K562 (cell line): ENCODE results near the gene CDK9. TPM values are rescaled to one million over a fixed set of nuclear protein-coding genes. Genes with fewer than 3 reads are reported as not detected.

ENCODE experiments used
- ATAC-seq: fragments of 200-7000 bp; cut with Tn5 transposase; 3 replicates; pipeline ENCODE4 v1.9.1; 2020; ENCODE audit warnings: moderate library complexity
- BruUV-seq: library from RNA; stranded (reverse); fragments of 400-500 nt; replicated peaks from 2 replicates; lab custom pipeline; 2021; lab: Mats Ljungman, UMichigan
- CTCF ChIA-PET: fragments of 300-600 bp; formaldehyde crosslinking; extraction: SDS; loops from one replicate; lab custom pipeline; 2021; ENCODE audit warnings: low intra/inter-chr PET ratio; lab: Yijun Ruan, JAX
- POLR2A ChIA-PET: fragments of 300-600, 350-650 bp; sonication (Branson Sonifier 250); formaldehyde crosslinking; extraction: SDS; loops from one replicate; lab custom pipeline; 2021; ENCODE audit warnings: antibody characterized with exemption, inconsistent platforms; lab: Yijun Ruan, JAX
- DNase-seq, 4 experiments: peaks; one replicate each; pipeline versions ENCODE4 v3.0.0 to v3.0.0-alpha.2; 2011 to 2018; ENCODE audit warnings: low spot score in 3 of 4, mixed read lengths in 3 of 4; ENCODE audit errors: extremely low read depth in 1 of 4
- FAIRE-seq: peaks from 2 replicates; lab custom pipeline; 2011; peaks lifted over from hg19 to GRCh38; lab: Jason Lieb, UNC
- H2AFZ ChIP-seq: 2 replicates; pipeline ENCODE4 v1.6.0; 2011; ENCODE audit warnings: low read depth, low read length, control low read depth, inconsistent platforms
- H3K27ac ChIP-seq: fragments of 200-600 bp; 3 replicates; pipeline ENCODE4 v1.8.0; 2011; ENCODE audit warnings: low read depth, mild to moderate bottlenecking, control low read depth, inconsistent platforms, low read length, moderate library complexity, mixed read lengths; ENCODE audit errors: extremely low read depth
- H3K27me3 ChIP-seq, 2 experiments: fragments of 300-600 bp in 1 of 2; 2 replicates in 1 of 2; 3 replicates in 1 of 2; pipeline versions ENCODE4 v1.6.0 to v1.8.0; 2011; ENCODE audit warnings: inconsistent platforms in 2 of 2, low read length in 2 of 2, mild to moderate bottlenecking in 1 of 2, mixed read lengths in 1 of 2, moderate library complexity in 1 of 2; ENCODE audit not compliant: control insufficient read depth in 2 of 2, insufficient read depth in 2 of 2
- H3K36me3 ChIP-seq: fragments of 300-600 bp; 3 replicates; pipeline ENCODE4 v1.8.0; 2011; ENCODE audit warnings: mild to moderate bottlenecking, low read length, inconsistent platforms; ENCODE audit not compliant: control insufficient read depth, insufficient read depth
- H3K4me1 ChIP-seq, 2 experiments: fragments of 200-600 bp in 1 of 2; replicated peaks in 1 of 2; 2 replicates in 1 of 2; 3 replicates in 1 of 2; pipeline versions ENCODE4 v1.5.1 to v1.8.0; 2011; ENCODE audit warnings: inconsistent platforms in 2 of 2, low read length in 2 of 2, mild to moderate bottlenecking in 1 of 2, mixed read lengths in 1 of 2, moderate library complexity in 1 of 2; ENCODE audit not compliant: control insufficient read depth in 2 of 2, insufficient read depth in 2 of 2
- H3K4me2 ChIP-seq: 2 replicates; pipeline ENCODE4 v1.6.1; 2011; ENCODE audit warnings: low read length, control low read depth, inconsistent platforms, mixed read lengths; ENCODE audit not compliant: insufficient read depth
- H3K4me3 ChIP-seq: fragments of 200-600 bp; sonication (generic), shearing (Covaris generic); 2 replicates; pipeline ENCODE4 v1.5.1; 2016; ENCODE audit warnings: control low read depth, inconsistent platforms
- H3K79me2 ChIP-seq: fragments of 200-600 bp; 3 replicates; pipeline ENCODE4 v1.8.0; 2011; ENCODE audit warnings: low read length, inconsistent platforms; ENCODE audit not compliant: control insufficient read depth, insufficient read depth
- H3K9ac ChIP-seq, 2 experiments: 2 replicates each; pipeline versions ENCODE4 v1.6.0 to v1.6.1; 2011; ENCODE audit warnings: low read depth in 2 of 2, low read length in 2 of 2, control low read depth in 1 of 2, inconsistent platforms in 1 of 2, mild to moderate bottlenecking in 1 of 2, mixed read lengths in 1 of 2; ENCODE audit not compliant: insufficient read depth in 1 of 2
- H3K9me1 ChIP-seq: one replicate; pipeline ENCODE4 v1.6.0; 2011; ENCODE audit warnings: inconsistent platforms, mild to moderate bottlenecking, low read length, moderate library complexity; ENCODE audit not compliant: control insufficient read depth, insufficient read depth
- H3K9me3 ChIP-seq: replicated peaks from 2 replicates; pipeline ENCODE4 v1.5.1; 2011; ENCODE audit warnings: low read depth, low read length, inconsistent platforms; ENCODE audit not compliant: control insufficient read depth, insufficient read depth
- H4K20me1 ChIP-seq: replicated peaks from 2 replicates; pipeline ENCODE4 v1.6.1; 2011; ENCODE audit warnings: low read length, inconsistent platforms, mixed read lengths; ENCODE audit not compliant: control insufficient read depth, insufficient read depth
- BCOR ChIP-seq: fragments of 450-650 bp; IDR thresholded peaks from 2 replicates; pipeline ENCODE4 v1.6.1; 2016
- CBFA2T3 ChIP-seq: fragments of 450-650 bp; IDR thresholded peaks from 2 replicates; pipeline ENCODE4 v1.6.1; 2017
- DMBX1 ChIP-seq: fragments of 250-450 bp; sonication (Bioruptor Pico); IDR thresholded peaks from 2 replicates; pipeline ENCODE4 v1.8.0; 2022; ENCODE audit warnings: inconsistent platforms, mild to moderate bottlenecking, moderate library complexity, borderline replicate concordance
- EGR1 ChIP-seq: fragments of 450-650 bp; conservative IDR thresholded peaks from 2 replicates; pipeline ENCODE4 v1.6.1; 2017; ENCODE audit warnings: mild to moderate bottlenecking
- ETS2 ChIP-seq: IDR thresholded peaks from 2 replicates; pipeline ENCODE4 v1.6.1; 2016; ENCODE audit warnings: borderline replicate concordance, missing genetic modification characterization, mild to moderate bottlenecking, moderate library complexity, missing compliant biosample characterization; ENCODE audit not compliant: poor library complexity, severe bottlenecking
- GTF2E2 ChIP-seq: fragments of 200-800 bp; sonication (Bioruptor generic); IDR thresholded peaks from 2 replicates; pipeline ENCODE4 v1.6.1; 2016; ENCODE audit warnings: missing genetic modification characterization, missing compliant biosample characterization
- HSF4 ChIP-seq: fragments of 250-450 bp; sonication (Bioruptor Pico); IDR thresholded peaks from 2 replicates; pipeline ENCODE4 v2.1.2; 2022; ENCODE audit warnings: mild to moderate bottlenecking, moderate library complexity, borderline replicate concordance
- MBD2 ChIP-seq: sonication (generic); IDR thresholded peaks from 2 replicates; pipeline ENCODE4 v1.6.1; 2016; ENCODE audit warnings: low read depth, borderline replicate concordance
- POLR2AphosphoS5 ChIP-seq: IDR thresholded peaks from 2 replicates; pipeline ENCODE4 v1.6.1; 2011; ENCODE audit warnings: mild to moderate bottlenecking, low read depth, low read length, moderate library complexity; ENCODE audit not compliant: control insufficient read depth, insufficient read depth
- ZFP36 ChIP-seq: fragments of 150-350 bp; IDR thresholded peaks from 2 replicates; pipeline ENCODE4 v1.6.1; 2018; ENCODE audit warnings: low read length, low read depth; ENCODE audit not compliant: partially characterized antibody
- ZNF444 ChIP-seq: fragments of 250-450 bp; sonication (Bioruptor Pico); IDR thresholded peaks from 2 replicates; pipeline ENCODE4 v1.4.0; 2020; ENCODE audit warnings: mild to moderate bottlenecking, moderate library complexity
- WGBS: fragments of 100-300 bp; shearing (Covaris generic); methylation state at CpG from one replicate; pipeline ENCODE4 v1.1.6; 2016; ENCODE audit warnings: low coverage, mixed read lengths; ENCODE audit not compliant: insufficient coverage; ENCODE audit errors: missing lambda C conversion rate; 5-methylcytosine and 5-hydroxymethylcytosine counted together
- in situ Hi-C: fragments of 300-500 bp; cut with MboI; formaldehyde crosslinking; loops from 4 replicates; pipeline ENCODE4 v1.15.0; 2018; ENCODE audit warnings: inconsistent platforms, mixed read lengths
- intact Hi-C: fragments of 100-400 bp; cut with micrococcal nuclease; formaldehyde crosslinking; loops from 2 replicates; pipeline ENCODE4 v1.14.2; 2022
- polyA plus RNA-seq, 8 experiments: library from polyadenylated mRNA; depleted of rRNA in 4 of 8; stranded (reverse) in 5 of 8; unstranded in 3 of 8; fragments of >200 nt; fragmentation: Nextera tagmentation in 2 of 8; fragmentation: Illumina TruSeq in 1 of 8; extraction: Ambion mirVana in 2 of 8; extraction: Trizol in 1 of 8; gene quantifications; 2 replicates each; pipeline versions ENCODE4 v1.2.1 to v1.2.3, GENCODE V29; 2011 to 2014; ENCODE audit warnings: inconsistent platforms in 1 of 8, missing spikeins in 1 of 8
- total RNA-seq, 7 experiments: library from RNA; depleted of rRNA in 6 of 7; stranded (reverse); fragments of >200 nt in 6 of 7; fragmentation: Illumina TruSeq in 2 of 7; extraction: Trizol in 2 of 7; gene quantifications; 2 replicates each; pipeline versions ENCODE4 v1.2.1 to v1.2.3, GENCODE V29; 2011 to 2021; ENCODE audit warnings: low replicate concordance in 1 of 7
- TF ChIP-seq, protein P1 (sequence below): sonication (generic); formaldehyde crosslinking; IDR thresholded peaks from 2 replicates; pipeline ENCODE4 v1.9.0; 2022; ENCODE audit warnings: mild to moderate bottlenecking, missing genetic modification reagents
- TF ChIP-seq, protein P2 (sequence below): fragments of 250-450 bp; sonication (Bioruptor Pico); IDR thresholded peaks from 2 replicates; pipeline ENCODE4 v1.4.0; 2020; ENCODE audit warnings: borderline replicate concordance

Gene CDK9
- total and polyA plus RNA-seq, 9 of the 15 experiments (the other 6 are each of a cell fraction or from before 2014, with no cell fraction given): 4.2 to 78.6 (median 33.0) TPM

DNA sequence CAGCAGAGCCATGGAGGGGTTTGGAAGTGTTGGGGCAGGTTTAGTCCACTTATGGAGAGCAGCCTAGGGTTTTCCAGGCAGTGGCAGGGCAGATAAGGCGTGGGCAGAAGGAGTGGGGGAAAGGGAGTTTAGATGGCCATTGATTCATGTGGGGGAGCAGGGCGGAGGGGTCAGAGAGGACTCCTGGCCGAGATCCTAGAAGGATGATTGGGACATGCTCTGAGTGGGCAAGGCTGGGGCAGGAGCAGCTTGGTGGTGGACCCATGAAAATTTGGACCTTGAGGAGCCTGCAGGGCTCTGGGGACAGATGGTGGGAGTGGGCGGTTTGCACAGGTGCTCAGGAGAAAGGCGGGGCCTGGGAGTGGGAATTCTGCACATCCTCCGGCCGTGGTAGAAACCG is 32.7 kb upstream of the CDK9 start:
- Histone ChIP-seq H3K4me3 (no peak overlapping the region), H3K9ac (no peak overlapping the region), H3K9me1 (no peaks in the 10 kb centered on the region), H3K36me3 (no peaks in the 10 kb centered on the region)
- WGBS: 8% methylated on average over 8 of the region's 8 CpGs
- ChIA-PET POLR2A (interaction anchor here (0.5 to 1.6 kb wide), 2 partner anchors 8 to 1256 kb away, joined by 3 to 6 read pairs; no protein-coding TSS in a partner anchor), CTCF (no interaction called here)
- no peak for FAIRE-seq
- intact Hi-C loops: no loop called here
- no peak for ATAC-seq
- TF ChIP-seq EGR1 (peak; percentile 36; the same call in 1 of the 2 replicates), DMBX1 (CRISPR knock-in tag) (no peak), BCOR (no peak), CBFA2T3 (peak; percentile 18; the same call in 1 of the 2 replicates), ETS2 (no peak), ZNF444 (CRISPR knock-in tag) (no peak)
- TF ChIP-seq, all 486 proteins: peak for 2
- DNase-seq: no peak
- Histone ChIP-seq H2AFZ (no peak overlapping the region), H3K79me2 (no peaks in the 10 kb centered on the region), H3K27me3 (peaks cover 3 to 46% of the 10 kb centered on the region in 2 experiments; a peak in 3 of 5 replicates), H3K4me1 (peaks cover 0 to 22% of the 10 kb centered on the region in 2 experiments; a peak in 2 of 5 replicates), H3K4me2 (no peak overlapping the region), H3K27ac (no peak overlapping the region), H3K9me3 (no peaks in the 10 kb centered on the region), H4K20me1 (peaks cover 23% of the 10 kb centered on the region)
- in situ Hi-C loops: loop anchor here (25.0 kb wide), 1 partner anchor 609 kb away; the partner anchor contains the start of gene URM1
- BruUV-seq: no TSS peak

DNA sequence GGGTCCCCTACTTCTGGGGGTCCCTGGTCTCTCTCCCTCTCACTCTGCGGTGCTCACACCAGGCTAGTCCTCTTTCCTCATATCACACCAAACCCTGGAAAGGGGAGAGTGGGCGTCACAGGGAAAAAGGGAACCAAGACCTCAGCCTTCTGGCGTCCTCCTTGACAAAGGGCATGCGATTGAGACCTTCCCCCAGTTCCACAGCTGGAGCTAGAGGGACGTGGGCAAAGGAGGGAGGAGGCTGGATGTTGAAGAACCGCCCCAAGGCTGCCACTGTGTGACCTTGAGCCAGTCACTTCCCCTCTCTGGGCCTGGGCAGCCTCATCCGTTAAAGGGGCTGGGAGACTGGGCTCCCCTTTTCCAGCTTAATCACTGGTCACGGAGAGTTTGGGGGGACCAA is 32.2 kb upstream of the CDK9 start:
- TF ChIP-seq POLR2AphosphoS5 (no peak), MBD2 (no peak), GTF2E2 (tag) (no peak), ZFP36 (peak; percentile 36), HSF4 (CRISPR knock-in tag) (no peak)
- TF ChIP-seq, protein P1, sequence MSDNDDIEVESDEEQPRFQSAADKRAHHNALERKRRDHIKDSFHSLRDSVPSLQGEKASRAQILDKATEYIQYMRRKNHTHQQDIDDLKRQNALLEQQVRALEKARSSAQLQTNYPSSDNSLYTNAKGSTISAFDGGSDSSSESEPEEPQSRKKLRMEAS (CRISPR knock-in tag): 0 out of 2 replicates have a peak, but pooled peaks have one; percentile 14
- TF ChIP-seq, protein P2, sequence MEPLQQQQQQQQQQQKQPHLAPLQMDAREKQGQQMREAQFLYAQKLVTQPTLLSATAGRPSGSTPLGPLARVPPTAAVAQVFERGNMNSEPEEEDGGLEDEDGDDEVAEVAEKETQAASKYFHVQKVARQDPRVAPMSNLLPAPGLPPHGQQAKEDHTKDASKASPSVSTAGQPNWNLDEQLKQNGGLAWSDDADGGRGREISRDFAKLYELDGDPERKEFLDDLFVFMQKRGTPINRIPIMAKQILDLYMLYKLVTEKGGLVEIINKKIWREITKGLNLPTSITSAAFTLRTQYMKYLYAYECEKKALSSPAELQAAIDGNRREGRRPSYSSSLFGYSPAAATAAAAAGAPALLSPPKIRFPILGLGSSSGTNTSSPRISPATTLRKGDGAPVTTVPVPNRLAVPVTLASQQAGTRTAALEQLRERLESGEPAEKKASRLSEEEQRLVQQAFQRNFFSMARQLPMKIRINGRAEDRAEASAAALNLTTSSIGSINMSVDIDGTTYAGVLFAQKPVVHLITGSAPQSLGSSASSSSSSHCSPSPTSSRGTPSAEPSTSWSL (CRISPR knock-in tag): no peak
- DNase-seq: no peak
- Histone ChIP-seq H3K9me3 (no peaks in the 10 kb centered on the region), H3K27ac (no peak overlapping the region), H2AFZ (no peak overlapping the region), H3K4me2 (no peak overlapping the region), H3K9ac (no peak overlapping the region), H4K20me1 (peaks cover 23% of the 10 kb centered on the region), H3K36me3 (no peaks in the 10 kb centered on the region), H3K9me1 (no peaks in the 10 kb centered on the region), H3K4me1 (peaks cover 4 to 24% of the 10 kb centered on the region in 2 experiments; a peak in 4 of 5 replicates), H3K4me3 (no peak overlapping the region), H3K27me3 (peaks cover 2 to 41% of the 10 kb centered on the region in 2 experiments; a peak in 3 of 5 replicates), H3K79me2 (no peaks in the 10 kb centered on the region)
- ChIA-PET CTCF (no interaction called here), POLR2A (interaction anchor here (0.5 to 1.6 kb wide), 4 partner anchors 8 to 1255 kb away, joined by 3 to 6 read pairs (median 3); partner anchors contain the start of genes PTRH1 and TTC16)
- WGBS: 9% methylated on average over 5 of the region's 8 CpGs
- BruUV-seq: no TSS peak
- no peak for ATAC-seq
- in situ Hi-C loops (loop anchor here (25.0 kb wide), 1 partner anchor 609 kb away; the partner anchor contains the start of gene URM1), intact Hi-C loops (no loop called here)
- FAIRE-seq: no peak
